A673 (cell line): ENCODE results near the gene PAK5. TPM values are rescaled to one million over a fixed set of nuclear protein-coding genes. Genes with fewer than 3 reads are reported as not detected.

Experiments
- BruUV-seq: library from RNA; stranded (reverse); fragments of 400-500 nt; replicated peaks from 2 replicates; lab custom pipeline; 2021; lab: Mats Ljungman, UMichigan
- CTCF ChIA-PET: fragments of 300-600 bp; sonication (Branson Sonifier 250); formaldehyde crosslinking; loops from one replicate; lab custom pipeline; 2022; ENCODE audit warnings: antibody characterized with exemption; lab: Charles Lee
- POLR2A ChIA-PET: fragments of 300-600 bp; sonication (Branson Sonifier 250); formaldehyde crosslinking; loops from one replicate; lab custom pipeline; 2022; ENCODE audit warnings: antibody characterized with exemption; ENCODE audit not compliant: low non-redundant PET; lab: Charles Lee
- DNase-seq: peaks from one replicate; pipeline ENCODE4 v3.0.0-alpha.2; 2015; ENCODE audit warnings: low spot score
- H3K27ac ChIP-seq: fragments of 200-600 bp; sonication (generic); 2 replicates; pipeline ENCODE4 v1.5.1; 2016; ENCODE audit warnings: mixed run types, low read depth, mild to moderate bottlenecking, mixed read lengths, antibody characterized with exemption, low read length; ENCODE audit not compliant: poor library complexity, severe bottlenecking
- H3K27me3 ChIP-seq: fragments of 200-600 bp; sonication (generic); replicated peaks from 2 replicates; pipeline ENCODE4 v1.6.1; 2017; ENCODE audit warnings: mixed run types, low read depth, mild to moderate bottlenecking, mixed read lengths, antibody characterized with exemption, low read length; ENCODE audit not compliant: insufficient read depth, poor library complexity
- H3K36me3 ChIP-seq: fragments of 200-600 bp; sonication (generic); 2 replicates; pipeline ENCODE4 v1.6.1; 2016; ENCODE audit warnings: mixed run types, mild to moderate bottlenecking, mixed read lengths, antibody characterized with exemption, low read length; ENCODE audit not compliant: insufficient read depth, poor library complexity, severe bottlenecking
- H3K4me1 ChIP-seq: fragments of 200-600 bp; sonication (generic); 2 replicates; pipeline ENCODE4 v1.6.1; 2017; ENCODE audit warnings: mixed run types, mild to moderate bottlenecking, mixed read lengths, antibody characterized with exemption, low read length; ENCODE audit not compliant: insufficient read depth, poor library complexity, severe bottlenecking
- H3K4me3 ChIP-seq: fragments of 200-600 bp; sonication (generic); 2 replicates; pipeline ENCODE4 v1.5.1; 2016; ENCODE audit warnings: low read depth, mixed run types, mild to moderate bottlenecking, mixed read lengths, low read length; ENCODE audit not compliant: poor library complexity, severe bottlenecking
- H3K9me3 ChIP-seq: fragments of 200-600 bp; sonication (generic); 2 replicates; pipeline ENCODE4 v1.6.1; 2016; ENCODE audit warnings: mixed run types, low read depth, mild to moderate bottlenecking, mixed read lengths, antibody characterized with exemption, low read length; ENCODE audit not compliant: poor library complexity, severe bottlenecking
- EZH2 ChIP-seq: fragments of 200-600 bp; sonication (generic); IDR thresholded peaks from 2 replicates; pipeline ENCODE4 v1.6.1; 2017; ENCODE audit warnings: borderline replicate concordance, low read depth, mild to moderate bottlenecking, mixed read lengths, antibody characterized with exemption, low read length; ENCODE audit not compliant: poor library complexity, severe bottlenecking
- intact Hi-C: fragments of 100-400 bp; cut with micrococcal nuclease; formaldehyde crosslinking; loops from one replicate; pipeline ENCODE4 v1.10.0; 2022; ENCODE audit not compliant: unreplicated experiment
- total RNA-seq: library from RNA; stranded (reverse); gene quantifications from 2 replicates; pipeline ENCODE4 v1.2.3, GENCODE V29; 2021
- TF ChIP-seq, protein P1 (sequence below): fragments of 300-800, 200-600 bp; sonication (generic); conservative IDR thresholded peaks from 2 replicates; pipeline ENCODE4 v1.5.1; 2017; ENCODE audit warnings: low read depth, mild to moderate bottlenecking, antibody characterized with exemption, low read length, moderate library complexity, mixed read lengths

The PAK5 gene
- total RNA-seq, 1 experiment from 2014 or later: not detected

DNA sequence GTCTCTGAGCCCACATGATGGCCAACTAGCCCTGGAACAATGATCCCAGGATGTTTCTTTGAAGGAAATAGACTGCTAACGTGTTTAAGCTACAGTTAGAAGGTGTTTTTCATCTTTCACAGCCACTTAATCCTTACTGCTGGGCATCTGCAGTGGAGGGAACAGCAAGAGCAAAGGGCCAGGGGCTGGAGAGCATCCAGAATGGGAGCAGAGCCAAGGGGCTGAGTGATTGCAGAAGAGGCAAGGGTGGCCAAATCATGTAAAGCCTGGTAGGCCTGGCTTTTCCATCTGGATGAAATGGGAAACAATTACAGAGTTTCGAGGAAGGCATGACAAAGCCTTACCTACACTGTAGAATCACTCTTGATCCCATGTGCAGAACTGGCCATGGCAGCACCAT lies 343.2 kb downstream of the PAK5 start:
- H3K27me3 ChIP-seq: no peaks in the 10 kb centered on the region
- H3K4me3 ChIP-seq: no peak overlapping the region
- intact Hi-C loops: no loop called here
- no TSS peak for BruUV-seq
- no peaks in the 10 kb centered on the region for H3K4me1 ChIP-seq
- H3K36me3 ChIP-seq: no peaks in the 10 kb centered on the region
- DNase-seq: no peak
- H3K27ac ChIP-seq: no peak overlapping the region
- CTCF ChIA-PET: no interaction called here
- POLR2A ChIA-PET: no interaction called here
- no peaks in the 10 kb centered on the region for H3K9me3 ChIP-seq
- TF ChIP-seq EZH2: no peak
- TF ChIP-seq, protein P1, sequence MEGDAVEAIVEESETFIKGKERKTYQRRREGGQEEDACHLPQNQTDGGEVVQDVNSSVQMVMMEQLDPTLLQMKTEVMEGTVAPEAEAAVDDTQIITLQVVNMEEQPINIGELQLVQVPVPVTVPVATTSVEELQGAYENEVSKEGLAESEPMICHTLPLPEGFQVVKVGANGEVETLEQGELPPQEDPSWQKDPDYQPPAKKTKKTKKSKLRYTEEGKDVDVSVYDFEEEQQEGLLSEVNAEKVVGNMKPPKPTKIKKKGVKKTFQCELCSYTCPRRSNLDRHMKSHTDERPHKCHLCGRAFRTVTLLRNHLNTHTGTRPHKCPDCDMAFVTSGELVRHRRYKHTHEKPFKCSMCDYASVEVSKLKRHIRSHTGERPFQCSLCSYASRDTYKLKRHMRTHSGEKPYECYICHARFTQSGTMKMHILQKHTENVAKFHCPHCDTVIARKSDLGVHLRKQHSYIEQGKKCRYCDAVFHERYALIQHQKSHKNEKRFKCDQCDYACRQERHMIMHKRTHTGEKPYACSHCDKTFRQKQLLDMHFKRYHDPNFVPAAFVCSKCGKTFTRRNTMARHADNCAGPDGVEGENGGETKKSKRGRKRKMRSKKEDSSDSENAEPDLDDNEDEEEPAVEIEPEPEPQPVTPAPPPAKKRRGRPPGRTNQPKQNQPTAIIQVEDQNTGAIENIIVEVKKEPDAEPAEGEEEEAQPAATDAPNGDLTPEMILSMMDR: no peak

DNA sequence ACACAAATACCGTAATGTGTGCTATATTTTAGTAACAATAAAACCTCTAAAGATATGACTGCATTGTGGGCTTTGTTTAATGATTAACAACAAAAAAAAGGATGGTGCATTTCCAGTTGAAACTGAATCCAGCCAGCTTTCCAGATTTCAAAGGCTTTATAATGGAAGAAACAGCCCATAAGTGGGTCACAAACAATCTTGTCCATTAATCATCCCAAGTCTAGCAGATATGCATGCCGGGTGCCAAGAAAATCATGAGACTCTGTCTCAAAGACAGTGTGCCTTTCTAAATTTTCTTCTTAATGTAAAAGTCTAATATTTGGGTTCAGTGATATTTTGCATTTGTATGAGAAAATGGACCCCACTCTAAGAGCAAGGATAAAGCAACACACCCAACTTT lies 345.1 kb downstream of the PAK5 start:
- no TSS peak for BruUV-seq
- H3K4me1 ChIP-seq: no peaks in the 10 kb centered on the region
- POLR2A ChIA-PET: no interaction called here
- no peaks in the 10 kb centered on the region for H3K36me3 ChIP-seq
- H3K27ac ChIP-seq: no peak overlapping the region
- H3K27me3 ChIP-seq: no peaks in the 10 kb centered on the region
- TF ChIP-seq, protein P1: no peak
- no peak for TF ChIP-seq EZH2
- H3K9me3 ChIP-seq: no peaks in the 10 kb centered on the region
- CTCF ChIA-PET: no interaction called here
- intact Hi-C loops: no loop called here
- no peak overlapping the region for H3K4me3 ChIP-seq
- DNase-seq: no peak

DNA sequence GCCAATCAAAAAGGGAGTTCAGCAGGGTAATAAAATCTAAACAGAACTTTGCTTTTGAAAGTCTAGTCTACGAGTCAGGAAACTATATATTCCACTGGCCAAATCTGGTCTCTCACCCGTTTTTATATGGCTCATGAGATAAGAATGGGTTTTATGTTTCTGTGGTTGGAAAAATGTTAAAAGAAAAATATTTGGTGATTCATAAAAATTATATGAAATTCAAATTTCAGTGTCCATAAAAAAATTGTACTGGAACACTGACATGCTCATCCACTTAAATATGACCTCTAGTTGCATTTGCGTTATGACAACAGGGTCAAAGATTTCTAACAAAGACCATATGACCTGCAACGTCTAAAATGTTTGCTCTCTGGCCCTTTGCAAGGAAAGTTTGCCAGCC lies 346.8 kb downstream of the PAK5 start:
- CTCF ChIA-PET: no interaction called here
- H3K27ac ChIP-seq: no peak overlapping the region
- H3K9me3 ChIP-seq: no peaks in the 10 kb centered on the region
- intact Hi-C loops: no loop called here
- no peaks in the 10 kb centered on the region for H3K36me3 ChIP-seq
- no TSS peak for BruUV-seq
- POLR2A ChIA-PET: no interaction called here
- DNase-seq: no peak
- H3K4me1 ChIP-seq: peaks cover 8% of the 10 kb centered on the region
- no peaks in the 10 kb centered on the region for H3K27me3 ChIP-seq
- H3K4me3 ChIP-seq: no peak overlapping the region
- TF ChIP-seq EZH2: no peak
- TF ChIP-seq, protein P1: no peak
